CD4-positive, alpha-beta memory T cell (primary cell): Measurements from ENCODE around the gene FAAP100. TPM values are rescaled to one million over a fixed set of nuclear protein-coding genes. Genes with fewer than 3 reads are reported as not detected.

ENCODE experiments used
- CTCF ChIA-PET: fragments of 350-600 bp; sonication (Branson Sonifier 250); formaldehyde crosslinking; loops from one replicate; lab custom pipeline; 2021; ENCODE audit warnings: inconsistent platforms; ENCODE audit not compliant: partially characterized antibody; lab: Charles Lee
- POLR2A ChIA-PET: fragments of 350-600 bp; sonication (Branson Sonifier 250); formaldehyde crosslinking; loops from one replicate; lab custom pipeline; 2021; ENCODE audit not compliant: partially characterized antibody; lab: Charles Lee
- DNase-seq, 5 donors: peaks; one replicate each; pipeline versions ENCODE4 v3.0.0 to v3.0.0-alpha.2; 2020 to 2022; ENCODE audit warnings: mixed read lengths in 1 of 5
- H3K27ac ChIP-seq: one replicate; pipeline ENCODE4 v1.7.0; 2013; ENCODE audit warnings: low read depth, low read length
- H3K27me3 ChIP-seq: 2 replicates; pipeline ENCODE4 v1.7.0; 2013; ENCODE audit warnings: mild to moderate bottlenecking, low read length, moderate library complexity; ENCODE audit not compliant: insufficient read depth
- H3K36me3 ChIP-seq: 2 replicates; pipeline ENCODE4 v1.7.0; 2013; ENCODE audit warnings: mild to moderate bottlenecking, low read length, moderate library complexity; ENCODE audit not compliant: insufficient read depth
- H3K4me1 ChIP-seq: 2 replicates; pipeline ENCODE4 v1.7.0; 2013; ENCODE audit warnings: mild to moderate bottlenecking, low read length, moderate library complexity; ENCODE audit not compliant: insufficient read depth
- H3K4me3 ChIP-seq, 2 donors: one replicate each; pipeline ENCODE4 v1.7.0; 2013; ENCODE audit warnings: low read length in 2 of 2, mild to moderate bottlenecking in 1 of 2
- H3K9me3 ChIP-seq, 2 donors: one replicate each; pipeline ENCODE4 v1.7.0; 2013; ENCODE audit warnings: low read length in 2 of 2, control low read depth in 1 of 2; ENCODE audit not compliant: control insufficient read depth in 1 of 2
- H3K27ac Mint-ChIP-seq, 7 donors: one replicate each; pipeline ENCODE4 v1.8.0; 2020 to 2021; ENCODE audit warnings: mixed read lengths in 7 of 7, mild to moderate bottlenecking in 6 of 7, inconsistent platforms in 3 of 7, moderate library complexity in 3 of 7
- H3K27me3 Mint-ChIP-seq, 2 donors: one replicate each; pipeline ENCODE4 v1.8.0; 2020 to 2021; ENCODE audit warnings: mixed read lengths in 2 of 2
- H3K36me3 Mint-ChIP-seq, 2 donors: one replicate each; pipeline ENCODE4 v1.8.0; 2020 to 2021; ENCODE audit warnings: mixed read lengths in 2 of 2, inconsistent platforms in 1 of 2, mild to moderate bottlenecking in 1 of 2
- H3K4me1 Mint-ChIP-seq, 4 donors: one replicate each; pipeline ENCODE4 v1.8.0; 2020 to 2021; ENCODE audit warnings: mixed read lengths in 4 of 4, mild to moderate bottlenecking in 1 of 4
- H3K4me3 Mint-ChIP-seq, 8 donors: one replicate each; pipeline ENCODE4 v1.8.0; 2020 to 2021; ENCODE audit warnings: mixed read lengths in 8 of 8, mild to moderate bottlenecking in 7 of 8, moderate library complexity in 6 of 8, inconsistent platforms in 3 of 8
- H3K9me3 Mint-ChIP-seq, 8 donors: one replicate each; pipeline ENCODE4 v1.8.0; 2020 to 2021; ENCODE audit warnings: mixed read lengths in 8 of 8, mild to moderate bottlenecking in 5 of 8, inconsistent platforms in 3 of 8, moderate library complexity in 1 of 8
- intact Hi-C: fragments of 100-400 bp; cut with micrococcal nuclease; formaldehyde crosslinking; loops from one replicate; pipeline ENCODE4 v1.15.1; 2023
- polyA plus RNA-seq, 2 donors: library from polyadenylated mRNA; unstranded; fragments of 300-500 nt; fragmentation: Illumina TruSeq; gene quantifications; one replicate each; pipeline ENCODE4 v1.2.3, GENCODE V29; 2021
- total RNA-seq, 2 experiments: library from RNA; stranded (reverse); gene quantifications; one replicate each; pipeline ENCODE4 v1.2.3, GENCODE V29; 2021

FAAP100 gene
- total and polyA plus RNA-seq, 4 experiments from 2014 or later: 8.5 to 56.0 (median 33.9) TPM

GRCh38 chr17:81543756-81544155 is 8.4 kb downstream of the FAAP100 start:
- Mint-ChIP-seq H3K27me3 (no peaks in the 10 kb centered on the region), H3K4me3 (no peak overlapping the region), H3K36me3 (peaks cover 12 to 22% of the 10 kb centered on the region in 2 donors), H3K9me3 (no peaks in the 10 kb centered on the region), H3K27ac (no peak overlapping the region), H3K4me1 (no peaks in the 10 kb centered on the region)
- POLR2A ChIA-PET: interaction anchor here (1.5 kb wide), 3 partner anchors 8 to 25 kb away, joined by 3 to 8 read pairs (median 4); partner anchors contain the start of gene FAAP100
- CTCF ChIA-PET: no interaction called here
- H3K4me3 ChIP-seq: no peak overlapping the region
- H3K4me1 ChIP-seq: no peaks in the 10 kb centered on the region
- H3K27ac ChIP-seq: no peak overlapping the region
- no peaks in the 10 kb centered on the region for H3K9me3 ChIP-seq
- DNase-seq: no peak
- H3K27me3 ChIP-seq: no peaks in the 10 kb centered on the region
- intact Hi-C loops: no loop called here
- H3K36me3 ChIP-seq: peaks cover 25% of the 10 kb centered on the region

- Histone ChIP-seq H3K9me3 (no peaks in the 10 kb centered on the region), H3K36me3 (peaks cover 25% of the 10 kb centered on the region), H3K27me3 (no peaks in the 10 kb centered on the region), H3K4me1 (no peaks in the 10 kb centered on the region), H3K4me3 (no peak overlapping the region), H3K27ac (no peak overlapping the region)
- CTCF ChIA-PET: no interaction called here
- no peak overlapping the region for H3K4me3 Mint-ChIP-seq
- no peak for DNase-seq
- POLR2A ChIA-PET: interaction anchor here (1.5 kb wide), 3 partner anchors 9 to 25 kb away, joined by 3 to 8 read pairs (median 4); partner anchors contain the start of gene FAAP100
- H3K27ac Mint-ChIP-seq: no peak overlapping the region
- no peaks in the 10 kb centered on the region for H3K9me3 Mint-ChIP-seq
- intact Hi-C loops: no loop called here
- no peaks in the 10 kb centered on the region for H3K4me1 Mint-ChIP-seq
- peaks cover 0 to 2% of the 10 kb centered on the region in 2 donors for H3K27me3 Mint-ChIP-seq
- peaks cover 12 to 22% of the 10 kb centered on the region in 2 donors for H3K36me3 Mint-ChIP-seq
Observed at GRCh38 chr17:81543339-81543675, 8.8 kb downstream of the FAAP100 start.

GRCh38 chr17:81542431-81543338 is 9.5 kb downstream of the FAAP100 start:
- H3K27me3 ChIP-seq: no peaks in the 10 kb centered on the region
- ChIA-PET CTCF (no interaction called here), POLR2A (interaction anchor here (0.6 to 1.5 kb wide), 5 partner anchors 8 to 281 kb away, joined by 3 to 8 read pairs (median 3); partner anchors contain the start of gene FAAP100)
- peaks cover 16 to 22% of the 10 kb centered on the region in 2 donors for H3K36me3 Mint-ChIP-seq
- no peaks in the 10 kb centered on the region for H3K9me3 ChIP-seq
- peak overlapping the region in 1 of 7 donors; percentile 46 for H3K27ac Mint-ChIP-seq
- no peak for DNase-seq
- H3K27me3 Mint-ChIP-seq: peaks cover 4 to 6% of the 10 kb centered on the region in 2 donors
- intact Hi-C loops: no loop called here
- H3K27ac ChIP-seq: no peak overlapping the region
- H3K4me3 Mint-ChIP-seq: no peak overlapping the region
- H3K9me3 Mint-ChIP-seq: no peaks in the 10 kb centered on the region
- no peaks in the 10 kb centered on the region for H3K4me1 Mint-ChIP-seq
- H3K4me3 ChIP-seq: no peak overlapping the region
- no peaks in the 10 kb centered on the region for H3K4me1 ChIP-seq
- H3K36me3 ChIP-seq: peaks cover 24% of the 10 kb centered on the region

- Mint-ChIP-seq H3K4me3 (no peak overlapping the region), H3K27ac (no peak overlapping the region), H3K36me3 (peaks cover 11 to 19% of the 10 kb centered on the region in 2 donors), H3K9me3 (no peaks in the 10 kb centered on the region), H3K27me3 (peaks cover 6% of the 10 kb centered on the region in 2 donors), H3K4me1 (no peaks in the 10 kb centered on the region)
- no peaks in the 10 kb centered on the region for H3K9me3 ChIP-seq
- no peak for DNase-seq
- no peak overlapping the region for H3K27ac ChIP-seq
- peaks cover 6% of the 10 kb centered on the region for H3K4me1 ChIP-seq
- H3K4me3 ChIP-seq: no peak overlapping the region
- peaks cover 13% of the 10 kb centered on the region for H3K36me3 ChIP-seq
- H3K27me3 ChIP-seq: no peaks in the 10 kb centered on the region
- intact Hi-C loops: no loop called here
- ChIA-PET CTCF (no interaction called here), POLR2A (no interaction called here)
Observed at GRCh38 chr17:81541123-81541522, 11.0 kb downstream of the FAAP100 start.

- Mint-ChIP-seq H3K4me1 (no peaks in the 10 kb centered on the region), H3K27me3 (peaks cover 6 to 10% of the 10 kb centered on the region in 2 donors), H3K4me3 (no peak overlapping the region), H3K27ac (no peak overlapping the region), H3K36me3 (peaks cover 10 to 19% of the 10 kb centered on the region in 2 donors), H3K9me3 (no peaks in the 10 kb centered on the region)
- ChIA-PET CTCF (no interaction called here), POLR2A (interaction anchor here (0.5 kb wide), 1 partner anchor 62 kb away, joined by 3 read pairs; no protein-coding TSS in a partner anchor)
- no peak overlapping the region for H3K4me3 ChIP-seq
- peaks cover 8% of the 10 kb centered on the region for H3K36me3 ChIP-seq
- intact Hi-C loops: no loop called here
- peaks cover 3% of the 10 kb centered on the region for H3K27me3 ChIP-seq
- H3K4me1 ChIP-seq: peaks cover 7% of the 10 kb centered on the region
- no peak for DNase-seq
- no peak overlapping the region for H3K27ac ChIP-seq
- H3K9me3 ChIP-seq: no peaks in the 10 kb centered on the region
Observed at GRCh38 chr17:81540676-81541027, 11.5 kb downstream of the FAAP100 start.

GRCh38 chr17:81539961-81540675 is 12.0 kb downstream of the FAAP100 start:
- Histone ChIP-seq H3K36me3 (peaks cover 8% of the 10 kb centered on the region), H3K27me3 (peaks cover 3% of the 10 kb centered on the region), H3K9me3 (no peaks in the 10 kb centered on the region), H3K4me1 (peaks cover 7% of the 10 kb centered on the region), H3K4me3 (no peak overlapping the region), H3K27ac (no peak overlapping the region)
- Mint-ChIP-seq H3K4me3 (no peak overlapping the region), H3K9me3 (no peaks in the 10 kb centered on the region), H3K27me3 (peaks cover 6 to 10% of the 10 kb centered on the region in 2 donors), H3K36me3 (peaks cover 10 to 18% of the 10 kb centered on the region in 2 donors), H3K4me1 (no peaks in the 10 kb centered on the region), H3K27ac (no peak overlapping the region)
- DNase-seq: no peak
- CTCF ChIA-PET: no interaction called here
- POLR2A ChIA-PET: interaction anchor here (0.5 kb wide), 1 partner anchor 62 kb away, joined by 3 read pairs; no protein-coding TSS in a partner anchor
- intact Hi-C loops: loop anchor here (5.0 kb wide), 1 partner anchor 288 kb away; no protein-coding TSS in a partner anchor

GRCh38 chr17:81539571-81539900 is 12.6 kb downstream of the FAAP100 start:
- H3K36me3 ChIP-seq: peaks cover 8% of the 10 kb centered on the region
- peaks cover 3% of the 10 kb centered on the region for H3K27me3 ChIP-seq
- Mint-ChIP-seq H3K9me3 (no peaks in the 10 kb centered on the region), H3K4me1 (no peaks in the 10 kb centered on the region), H3K27me3 (peaks cover 6 to 10% of the 10 kb centered on the region in 2 donors), H3K36me3 (peaks cover 10 to 17% of the 10 kb centered on the region in 2 donors), H3K4me3 (no peak overlapping the region), H3K27ac (no peak overlapping the region)
- ChIA-PET CTCF (no interaction called here), POLR2A (no interaction called here)
- H3K4me3 ChIP-seq: no peak overlapping the region
- intact Hi-C loops: loop anchor here (5.0 kb wide), 1 partner anchor 287 kb away; no protein-coding TSS in a partner anchor
- H3K27ac ChIP-seq: no peak overlapping the region
- H3K9me3 ChIP-seq: no peaks in the 10 kb centered on the region
- peaks cover 7% of the 10 kb centered on the region for H3K4me1 ChIP-seq
- no peak for DNase-seq
